Glomerular visceral epithelial cell (primary cell): ENCODE results near the gene HLA-A.

Experiments used
- DNase-seq: peaks from one replicate; pipeline ENCODE4 v3.0.0-alpha.2; 2016; ENCODE audit errors: extremely low spot score

HLA-A gene

GRCh38 chr6:29935273-29935955 lies 6.9 kb upstream of the HLA-A start:
- DNase-seq = no peak

- no peak for DNase-seq
These were observed 3.4 kb upstream of the HLA-A start for GRCh38 chr6:29938746-29939508.

GRCh38 chr6:29941016-29941415 lies 1.3 kb upstream of the HLA-A start:
- DNase-seq = no peak

- no peak for DNase-seq
These were observed 861 bp upstream of the HLA-A start for GRCh38 chr6:29941471-29941870.

- DNase-seq = no peak
These were observed 437 bp upstream of the HLA-A start for GRCh38 chr6:29941916-29942274.

GRCh38 chr6:29943053-29943966 lies 978 bp downstream of the HLA-A start:
- DNase-seq = no peak

- DNase-seq = no peak
These were observed 3.0 kb downstream of the HLA-A start for GRCh38 chr6:29945281-29945820.

GRCh38 chr6:29946223-29947076 lies 4.1 kb downstream of the HLA-A start:
- DNase-seq = no peak

- DNase-seq = no peak
These were observed 5.0 kb downstream of the HLA-A start for GRCh38 chr6:29947077-29947980.

GRCh38 chr6:29948277-29948676 lies 5.9 kb downstream of the HLA-A start:
- no peak for DNase-seq

GRCh38 chr6:29949934-29950333 lies 7.6 kb downstream of the HLA-A start:
- DNase-seq = no peak

GRCh38 chr6:29951882-29952281 lies 9.6 kb downstream of the HLA-A start:
- DNase-seq = no peak

GRCh38 chr6:29953001-29953441 lies 10.7 kb downstream of the HLA-A start:
- DNase-seq = no peak

- no peak for DNase-seq
These were observed 11.4 kb downstream of the HLA-A start for GRCh38 chr6:29953686-29954085.

GRCh38 chr6:29954272-29954671 lies 11.9 kb downstream of the HLA-A start:
- no peak for DNase-seq

- DNase-seq = no peak
These were observed 13.5 kb downstream of the HLA-A start for GRCh38 chr6:29955783-29956182.

- DNase-seq = no peak
These were observed 14.2 kb downstream of the HLA-A start for GRCh38 chr6:29956518-29956917.

GRCh38 chr6:29958046-29958445 lies 15.7 kb downstream of the HLA-A start:
- no peak for DNase-seq

GRCh38 chr6:29958921-29959320 lies 16.6 kb downstream of the HLA-A start:
- DNase-seq = no peak

- no peak for DNase-seq
These were observed 17.1 kb downstream of the HLA-A start for GRCh38 chr6:29959467-29959866.
